ACHN (cell line): Measurements from ENCODE around the gene LGI2.
A peak's percentile ranks its signal among the peaks of the same experiment; 100 is the strongest.

Source experiments
- DNase-seq: peaks from one replicate; pipeline ENCODE4 v3.0.0-alpha.2; 2015
- in situ Hi-C: cut with HindIII; loops from 2 replicates; pipeline ENCODE4 v1.10.0; 2017; ENCODE audit warnings: low sequenced_read_pairs, low pct_ligation_motif_present, low pct_unique_long_range_greater_than_20kb

LGI2 gene

DNA sequence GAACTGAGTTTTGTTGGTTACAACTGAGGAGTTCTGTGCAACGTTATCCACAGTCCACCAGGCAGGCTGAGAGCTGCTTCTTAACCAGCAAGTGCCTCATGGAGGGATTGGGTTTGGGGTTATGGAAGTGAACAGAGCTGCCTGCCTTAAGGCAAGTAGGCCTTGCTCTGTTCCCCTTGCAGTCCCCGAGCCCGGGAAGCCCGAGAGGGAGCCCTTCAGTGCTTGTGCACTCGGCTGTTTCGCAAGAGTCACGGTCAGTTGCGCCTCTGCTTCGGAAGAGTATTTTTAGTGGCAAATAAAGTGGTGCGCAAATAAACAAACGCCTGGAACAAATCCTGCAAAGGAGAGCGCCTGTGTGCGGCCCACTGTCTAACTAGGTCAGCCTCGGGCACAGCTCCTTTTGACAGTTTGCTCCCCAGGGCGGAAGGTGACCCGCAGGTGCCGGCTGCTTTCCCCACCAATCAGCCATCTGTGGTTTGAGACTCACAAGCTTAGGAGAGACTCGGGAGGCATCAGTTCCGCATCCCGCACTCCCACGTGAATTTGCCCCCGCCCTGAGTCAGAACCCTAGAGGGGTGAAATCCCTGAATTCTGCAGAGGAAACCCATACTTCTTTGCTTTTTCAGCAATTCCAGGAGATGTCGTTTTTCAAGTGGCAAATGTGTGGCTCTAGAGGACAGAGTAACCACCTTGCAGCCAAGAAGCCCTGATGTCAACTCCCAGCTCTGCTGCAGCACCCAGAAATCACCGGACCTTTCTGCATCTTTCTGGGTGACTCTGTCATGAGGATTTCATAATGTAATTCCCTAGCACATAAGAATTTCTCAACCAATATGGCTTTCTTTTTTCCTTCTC is 56.8 kb downstream of the LGI2 start:
- in situ Hi-C loops = no loop called here
- DNase-seq = peak; percentile 78

DNA sequence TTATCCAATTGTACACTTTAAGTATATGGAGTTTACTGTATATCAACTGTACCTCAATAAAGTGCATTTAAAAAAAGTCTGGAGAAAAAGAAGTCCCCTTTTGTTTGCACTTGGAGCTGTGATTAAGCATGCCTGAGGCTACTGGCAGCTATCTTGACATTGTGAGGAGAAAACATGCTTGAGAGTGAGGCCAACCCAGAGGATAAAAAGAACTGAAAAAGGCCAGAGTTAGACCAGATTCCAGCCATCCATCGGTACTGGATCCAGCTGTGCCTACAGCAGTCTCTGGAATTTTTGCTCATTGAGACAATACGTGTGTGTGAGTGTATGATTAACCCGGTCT is 57.4 kb downstream of the LGI2 start:
- DNase-seq = no peak
- in situ Hi-C loops = no loop called here

DNA sequence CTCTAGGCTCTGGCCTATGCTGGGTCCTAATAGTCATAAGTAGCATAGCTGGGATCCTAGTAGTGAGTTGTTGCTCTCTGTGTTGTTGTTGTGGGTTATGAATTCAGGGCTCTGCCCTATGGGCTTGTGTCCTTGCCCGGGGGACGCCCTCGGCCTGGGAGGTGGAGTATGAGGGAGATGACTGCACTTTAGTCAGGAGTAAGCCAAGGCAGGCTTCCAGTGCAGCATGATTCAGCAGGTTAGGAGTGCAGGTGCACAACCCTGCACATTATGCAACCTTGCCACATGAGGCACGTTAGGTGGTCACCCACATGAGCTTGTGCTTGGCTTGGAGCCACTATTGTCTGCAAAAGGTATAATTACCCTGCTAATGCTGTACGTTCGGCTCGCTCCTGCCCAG is 59.6 kb downstream of the LGI2 start:
- in situ Hi-C loops = no loop called here
- no peak for DNase-seq

DNA sequence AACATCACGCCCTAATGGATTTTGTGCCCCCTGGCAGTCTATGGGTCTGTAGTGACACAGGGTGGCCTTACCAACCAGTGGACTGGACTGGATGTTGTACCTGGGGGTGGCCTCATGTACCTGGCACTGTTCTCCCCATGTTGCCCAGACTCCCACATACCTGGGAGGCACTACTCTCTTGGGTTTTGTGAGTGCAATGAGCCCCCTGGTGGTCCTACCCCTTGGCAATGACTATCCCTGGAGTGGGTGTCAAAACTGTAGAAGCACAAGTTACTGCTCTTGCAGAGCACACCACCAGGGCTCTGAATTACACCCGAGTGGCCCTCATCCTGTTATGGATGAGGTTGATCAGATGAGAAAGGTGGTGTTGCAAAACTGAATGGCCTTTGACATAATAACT is 60.1 kb downstream of the LGI2 start:
- in situ Hi-C loops = no loop called here
- DNase-seq = no peak

DNA sequence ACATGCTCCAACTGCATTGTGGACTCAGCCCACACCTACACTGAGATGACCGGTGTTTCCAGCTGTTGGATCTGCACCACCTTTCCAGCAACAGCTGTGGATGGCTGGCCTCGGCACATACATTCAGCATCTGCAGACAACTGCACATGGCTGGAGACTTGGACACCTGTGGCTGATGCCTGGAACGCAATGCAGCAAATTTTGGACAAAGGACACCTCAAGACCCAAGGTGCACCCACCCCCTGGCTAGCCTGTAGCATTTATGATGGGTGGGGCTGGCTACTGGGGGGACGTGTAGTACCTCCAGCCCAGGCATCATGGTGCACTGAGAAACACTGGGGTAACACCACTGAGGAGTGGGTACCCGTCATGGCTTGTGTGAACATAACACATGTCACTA is 60.6 kb downstream of the LGI2 start:
- DNase-seq = no peak
- in situ Hi-C loops = no loop called here

DNA sequence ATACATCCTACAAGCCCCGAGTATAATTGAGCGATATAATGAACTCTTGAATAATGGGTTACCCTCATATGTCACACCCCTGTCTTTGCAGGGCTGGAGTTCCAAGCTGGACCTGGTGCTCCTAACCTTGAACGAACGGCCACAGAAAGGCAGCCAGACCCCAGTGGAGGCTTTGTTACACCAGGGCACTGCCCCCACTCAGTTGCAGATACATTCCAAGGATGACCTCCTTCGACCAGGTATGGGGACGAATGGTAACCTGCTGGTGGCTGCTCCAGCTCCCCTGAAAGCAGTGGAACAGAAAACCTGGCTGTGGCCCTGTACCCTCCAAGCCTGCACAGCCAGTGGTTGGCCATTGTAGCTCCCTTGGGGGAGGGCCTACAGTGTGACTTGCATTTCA is 61.3 kb downstream of the LGI2 start:
- in situ Hi-C loops = no loop called here
- no peak for DNase-seq

DNA sequence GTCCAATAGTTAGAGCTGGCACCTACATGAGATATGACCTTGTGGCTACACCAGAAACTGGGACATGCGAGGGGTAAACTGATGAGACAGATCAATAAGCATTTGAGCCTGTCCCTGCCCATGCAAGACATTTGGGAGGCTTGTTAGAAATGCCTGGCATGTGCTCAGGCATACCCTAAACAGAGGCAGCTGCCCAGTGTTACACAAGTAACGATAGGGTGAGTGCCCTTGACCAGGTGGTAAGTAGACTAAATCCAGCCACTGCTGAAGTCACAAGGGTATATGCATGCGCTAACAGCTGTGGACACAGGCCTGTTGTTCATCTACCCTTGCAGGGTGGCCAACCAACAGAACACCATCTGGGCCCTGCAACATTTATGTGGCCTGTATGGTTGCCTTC is 61.8 kb downstream of the LGI2 start:
- in situ Hi-C loops = no loop called here
- DNase-seq = no peak

DNA sequence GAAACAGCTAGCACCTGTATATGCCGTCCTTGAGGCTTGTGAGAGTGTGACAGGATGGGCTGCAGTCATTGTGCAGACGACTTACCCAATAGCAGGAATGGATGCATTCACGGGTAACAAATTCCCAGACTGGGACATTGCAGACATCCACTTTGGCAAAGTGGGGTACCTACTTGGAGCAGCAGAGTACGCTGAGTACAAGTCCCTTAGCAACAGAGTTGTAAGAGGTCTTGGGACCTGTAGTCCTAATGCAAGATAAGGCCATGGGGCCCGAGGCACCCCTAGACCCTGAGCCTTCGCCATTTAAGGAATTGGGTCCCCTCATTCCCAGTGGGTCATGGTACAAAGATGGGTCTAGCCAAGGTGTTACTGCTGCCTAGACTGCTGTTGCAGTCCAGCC is 62.5 kb downstream of the LGI2 start:
- in situ Hi-C loops = no loop called here
- no peak for DNase-seq

DNA sequence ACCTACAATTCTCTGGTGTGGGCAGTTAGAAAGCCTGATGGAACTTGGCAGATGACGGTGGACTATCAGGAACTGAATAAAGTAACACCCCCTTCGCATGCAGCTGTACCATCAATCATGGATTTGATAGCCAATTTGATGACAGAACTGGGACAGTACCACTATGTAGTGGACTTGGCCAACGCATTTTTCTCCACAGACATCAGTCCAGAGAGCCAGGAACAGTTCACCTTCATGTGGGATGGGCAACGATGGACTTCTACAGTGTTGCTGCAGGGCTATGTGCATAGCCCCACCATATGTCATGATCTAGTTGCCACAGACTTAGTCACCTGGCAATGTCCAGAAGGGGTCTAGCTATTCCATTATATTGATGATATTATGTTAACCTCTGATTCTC is 63.4 kb downstream of the LGI2 start:
- DNase-seq = no peak
- in situ Hi-C loops = no loop called here

DNA sequence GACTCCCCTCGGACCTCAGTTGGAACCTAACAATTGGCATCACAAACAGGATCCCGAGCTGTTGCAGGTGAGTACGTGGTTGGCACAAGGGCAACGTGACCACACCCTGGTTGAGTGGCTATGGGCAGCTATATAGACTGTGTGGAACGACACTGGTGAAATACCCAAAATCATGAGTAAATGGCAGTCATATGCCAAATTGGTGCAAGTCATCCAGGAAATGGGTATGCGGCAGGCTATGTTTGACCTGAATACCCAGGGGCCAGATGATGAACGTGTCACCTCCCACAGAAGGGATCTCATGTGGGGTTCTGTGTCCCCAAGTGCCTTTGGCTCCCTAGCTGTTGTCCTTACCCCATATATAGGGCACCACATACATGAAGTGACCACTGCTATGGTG is 64.7 kb downstream of the LGI2 start:
- in situ Hi-C loops = no loop called here
- DNase-seq = no peak

DNA sequence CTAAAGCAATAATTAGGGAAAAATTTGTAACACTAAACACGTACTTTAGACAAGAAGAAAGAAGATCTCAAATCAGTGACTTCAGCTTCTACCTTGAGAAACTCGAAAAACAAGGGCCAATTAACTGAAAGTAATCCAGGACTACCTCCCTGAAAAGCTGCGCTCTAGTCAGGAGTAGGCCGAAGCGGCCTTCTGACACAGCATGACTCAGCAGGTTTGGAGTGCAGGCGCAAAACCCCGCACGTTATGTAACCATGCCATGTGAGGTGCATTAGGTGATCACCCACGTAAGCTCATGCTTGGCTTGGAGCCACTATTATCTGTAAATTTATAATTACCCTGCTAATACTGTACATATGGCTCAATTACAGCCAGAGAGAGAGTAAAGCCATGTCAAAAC is 65.1 kb downstream of the LGI2 start:
- DNase-seq = peak; percentile 4
- in situ Hi-C loops = no loop called here

DNA sequence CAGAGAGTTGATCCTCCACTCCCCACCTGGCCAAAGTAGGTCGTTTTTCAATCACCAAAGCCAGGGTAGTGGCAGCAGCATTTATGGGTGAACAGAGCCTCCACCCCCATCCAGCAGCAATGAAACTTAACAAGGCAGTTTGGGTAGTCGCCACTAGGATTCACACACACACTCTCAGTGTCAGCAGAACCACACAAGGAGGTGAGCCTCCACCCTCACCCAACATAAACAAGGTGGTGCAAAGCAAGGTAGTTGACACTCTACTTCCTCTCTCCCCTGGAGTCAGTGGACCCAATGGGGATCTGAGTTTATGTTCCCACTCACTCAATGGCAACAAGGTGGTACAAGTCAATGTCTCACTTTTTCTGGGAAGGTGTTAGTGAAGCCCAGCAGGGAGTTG is 67.5 kb downstream of the LGI2 start:
- in situ Hi-C loops = no loop called here
- DNase-seq = no peak

DNA sequence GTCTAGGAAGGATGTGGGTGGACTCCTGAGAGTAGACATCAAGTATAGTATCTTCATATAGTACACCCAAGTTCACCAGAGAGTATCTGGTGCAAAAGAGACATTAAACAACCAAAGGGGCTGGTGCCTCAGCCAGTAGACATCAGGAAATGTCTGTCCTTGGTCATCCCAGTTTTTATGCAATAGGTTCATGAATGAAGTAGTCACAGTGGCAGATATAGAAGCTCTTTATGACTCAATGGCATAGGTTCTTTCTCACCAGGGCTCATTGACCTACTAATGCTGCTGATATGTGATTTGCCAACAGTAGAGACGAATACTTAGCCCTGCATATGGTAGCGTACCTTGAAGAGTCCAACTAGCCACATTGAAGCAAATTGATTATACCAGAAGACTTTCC is 72.9 kb downstream of the LGI2 start:
- DNase-seq = no peak
- in situ Hi-C loops = no loop called here

DNA sequence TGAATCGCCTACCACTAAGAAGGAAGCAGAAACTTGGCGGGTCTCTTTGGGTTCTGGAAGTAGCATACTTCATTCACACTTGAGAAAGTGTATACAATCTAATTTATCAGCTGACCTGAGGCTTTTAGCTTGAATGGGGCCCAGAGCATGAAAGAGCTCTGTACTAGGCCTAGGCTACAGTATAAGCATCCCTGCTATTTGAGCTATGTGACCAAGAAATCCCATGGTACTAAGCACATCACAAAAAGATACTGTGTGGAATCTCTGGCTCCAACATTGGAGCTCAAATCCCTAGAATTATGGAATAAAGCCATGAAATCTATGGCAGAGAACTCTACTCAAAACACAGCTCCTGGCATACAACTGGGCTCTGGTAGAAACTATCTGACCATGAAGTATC is 74.0 kb downstream of the LGI2 start:
- in situ Hi-C loops = no loop called here
- DNase-seq = no peak

DNA sequence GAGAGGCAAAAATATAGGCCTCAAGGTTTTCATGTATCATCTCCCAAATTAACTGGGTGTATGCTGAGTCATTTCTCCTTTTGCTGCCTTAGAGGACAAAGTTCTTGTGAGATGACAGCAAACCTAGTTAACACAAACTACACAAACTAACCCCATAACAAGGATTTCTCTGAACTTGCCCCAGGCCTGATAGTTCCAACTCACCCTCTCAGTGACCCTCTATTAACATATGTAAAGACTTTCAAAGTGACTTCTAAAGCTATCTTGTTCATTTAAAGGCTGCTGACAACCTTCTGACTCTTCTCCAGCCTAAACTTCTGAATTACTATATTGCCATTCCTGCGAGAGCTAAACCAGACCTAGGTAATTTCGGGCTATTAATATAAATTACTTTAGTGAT is 74.7 kb downstream of the LGI2 start:
- in situ Hi-C loops = no loop called here
- no peak for DNase-seq

DNA sequence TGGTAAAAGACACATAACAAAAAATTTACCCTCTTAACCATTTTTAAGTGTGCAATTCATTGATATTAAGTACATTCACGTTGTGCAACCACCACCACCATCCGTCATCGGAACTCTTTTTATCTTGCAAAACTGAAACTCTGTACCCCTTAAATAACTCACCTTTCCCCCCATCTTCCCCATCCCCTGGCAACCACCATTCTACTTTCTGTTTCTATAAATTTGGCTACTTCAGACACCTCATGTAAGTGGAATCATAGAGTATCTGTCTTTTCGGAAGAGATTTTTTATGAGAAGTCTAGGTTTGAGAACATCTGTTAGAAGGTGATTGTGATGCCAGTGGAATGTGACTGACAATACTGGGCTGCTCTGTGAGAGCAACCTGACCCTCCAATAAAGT is 78.1 kb downstream of the LGI2 start:
- in situ Hi-C loops = no loop called here

DNA sequence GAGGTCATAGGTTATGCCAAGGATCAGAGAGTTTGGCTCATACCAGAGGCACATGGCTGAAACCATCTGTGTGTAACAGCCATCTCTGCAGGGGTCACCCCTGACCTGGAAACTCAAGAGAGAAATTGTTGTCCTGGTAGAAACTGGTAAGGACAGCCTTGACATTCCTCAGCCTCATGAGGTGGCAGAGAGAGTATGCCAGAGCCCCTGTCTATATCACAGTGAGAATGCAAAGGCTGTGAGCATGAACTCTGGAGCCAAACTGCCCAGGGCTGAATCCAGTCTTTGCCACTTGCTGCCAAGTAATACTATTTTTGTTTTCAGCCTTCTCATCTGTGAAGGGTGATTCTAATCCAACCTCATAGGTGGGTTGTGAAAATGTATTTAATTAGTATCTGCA is 80.8 kb downstream of the LGI2 start:
- no peak for DNase-seq
- in situ Hi-C loops = no loop called here

More for the DNA sequence above, 78.1 kb downstream of the LGI2 start:
- DNase-seq = no peak
